Activated T-cell treated with anti-CD3 and anti-CD28 coated beads, Interleukin-2, amount 50 U/mL, for 72 hours (primary cell): ENCODE results near the gene RBMS2. TPM values are rescaled to one million over a fixed set of nuclear protein-coding genes. Genes with fewer than 3 reads are reported as not detected.
"Not testable (repeated sequence)": the region's sequence is repeated elsewhere in the genome, so short reads cannot be mapped to it uniquely, and the experiment has no call there.

Source experiments
- ATAC-seq, 2 donors: fragments of 150-1000 bp; cut with Tn5 transposase; replicated peaks in 1 of 2; 2 replicates each; pipeline ENCODE4 v1.10.0; 2021; ENCODE audit warnings: moderate library complexity in 2 of 2, mild to moderate bottlenecking in 1 of 2
- DNase-seq, 2 donors: peaks; one replicate each; pipeline ENCODE4 v3.0.0; 2021 to 2022; ENCODE audit warnings: mixed read lengths in 1 of 2
- H3K27ac Mint-ChIP-seq: one replicate; pipeline ENCODE4 v1.8.0; 2022; ENCODE audit warnings: mild to moderate bottlenecking, moderate library complexity, mixed read lengths
- H3K27me3 Mint-ChIP-seq: one replicate; pipeline ENCODE4 v1.8.0; 2022; ENCODE audit warnings: low read depth, mixed read lengths
- H3K36me3 Mint-ChIP-seq, 2 donors: one replicate each; pipeline ENCODE4 v1.8.0; 2022; ENCODE audit warnings: mixed read lengths in 2 of 2, mild to moderate bottlenecking in 1 of 2; ENCODE audit not compliant: insufficient read depth in 2 of 2
- H3K4me1 Mint-ChIP-seq: one replicate; pipeline ENCODE4 v1.8.0; 2022; ENCODE audit warnings: low read depth, mixed read lengths
- H3K4me3 Mint-ChIP-seq, 2 donors: one replicate each; pipeline ENCODE4 v1.8.0; 2022; ENCODE audit warnings: mild to moderate bottlenecking in 2 of 2, mixed read lengths in 2 of 2, moderate library complexity in 2 of 2
- H3K9me3 Mint-ChIP-seq, 2 donors: one replicate each; pipeline ENCODE4 v1.8.0; 2022; ENCODE audit warnings: mixed read lengths in 2 of 2
- total RNA-seq, 2 donors: library from RNA; stranded (reverse); gene quantifications; one replicate each; pipeline ENCODE4 v1.2.3, GENCODE V29; 2022

RBMS2 gene
- total RNA-seq, 2 donors from 2014 or later: 7.9 to 12.7 TPM

GRCh38 chr12:56494106-56494415, 27.6 kb upstream of the RBMS2 start:
- not testable (repeated sequence) for ATAC-seq, H3K36me3 Mint-ChIP-seq, DNase-seq, H3K4me3 Mint-ChIP-seq, H3K9me3 Mint-ChIP-seq, H3K4me1 Mint-ChIP-seq, H3K27ac Mint-ChIP-seq
- H3K27me3 Mint-ChIP-seq: peaks cover 40% of the 10 kb centered on the region

- ATAC-seq: not testable (repeated sequence)
- peaks cover 40% of the 10 kb centered on the region for H3K27me3 Mint-ChIP-seq
Measured at GRCh38 chr12:56494481-56494880, 27.1 kb upstream of the RBMS2 start.

GRCh38 chr12:56496704-56497103, 24.9 kb upstream of the RBMS2 start:
- not testable (repeated sequence) for H3K36me3 Mint-ChIP-seq, ATAC-seq, H3K9me3 Mint-ChIP-seq, H3K4me1 Mint-ChIP-seq, H3K27ac Mint-ChIP-seq
- H3K27me3 Mint-ChIP-seq: peaks cover 23% of the 10 kb centered on the region
- DNase-seq: peak; percentile 61 to 72
- peak overlapping the region; percentile 62 to 63 for H3K4me3 Mint-ChIP-seq

More at GRCh38 chr12:56494481-56494880, 27.1 kb upstream of the RBMS2 start:
- not testable (repeated sequence) for H3K27ac Mint-ChIP-seq, DNase-seq, H3K36me3 Mint-ChIP-seq, H3K4me3 Mint-ChIP-seq, H3K9me3 Mint-ChIP-seq, H3K4me1 Mint-ChIP-seq

GRCh38 chr12:56498126-56498902, 23.3 kb upstream of the RBMS2 start:
- H3K4me3 Mint-ChIP-seq, H3K36me3 Mint-ChIP-seq, DNase-seq, ATAC-seq, H3K27ac Mint-ChIP-seq, H3K9me3 Mint-ChIP-seq, H3K4me1 Mint-ChIP-seq: not testable (repeated sequence)
- H3K27me3 Mint-ChIP-seq: peaks cover 20% of the 10 kb centered on the region

- H3K27ac Mint-ChIP-seq, H3K36me3 Mint-ChIP-seq, H3K9me3 Mint-ChIP-seq, ATAC-seq, H3K4me1 Mint-ChIP-seq, H3K4me3 Mint-ChIP-seq, DNase-seq: not testable (repeated sequence)
- H3K27me3 Mint-ChIP-seq: peaks cover 20% of the 10 kb centered on the region
Measured at GRCh38 chr12:56499452-56499851, 22.2 kb upstream of the RBMS2 start.

- not testable (repeated sequence) for H3K36me3 Mint-ChIP-seq, H3K4me3 Mint-ChIP-seq, H3K4me1 Mint-ChIP-seq, DNase-seq, H3K27ac Mint-ChIP-seq, ATAC-seq, H3K9me3 Mint-ChIP-seq
- peaks cover 20% of the 10 kb centered on the region for H3K27me3 Mint-ChIP-seq
Measured at GRCh38 chr12:56499879-56500278, 21.7 kb upstream of the RBMS2 start.

GRCh38 chr12:56510786-56511185, 10.8 kb upstream of the RBMS2 start:
- DNase-seq (no peak), ATAC-seq (no peak)
- no peak overlapping the region for H3K27ac Mint-ChIP-seq
- H3K9me3 Mint-ChIP-seq: no peaks in the 10 kb centered on the region
- no peaks in the 10 kb centered on the region for H3K27me3 Mint-ChIP-seq
- H3K4me3 Mint-ChIP-seq: no peak overlapping the region
- H3K36me3 Mint-ChIP-seq: no peaks in the 10 kb centered on the region
- no peaks in the 10 kb centered on the region for H3K4me1 Mint-ChIP-seq

GRCh38 chr12:56514014-56514318, 7.7 kb upstream of the RBMS2 start:
- H3K4me3 Mint-ChIP-seq, H3K9me3 Mint-ChIP-seq: not testable (repeated sequence)

GRCh38 chr12:56517854-56518253, 3.8 kb upstream of the RBMS2 start:
- no peak for ATAC-seq
- no peaks in the 10 kb centered on the region for H3K27me3 Mint-ChIP-seq
- H3K4me1 Mint-ChIP-seq: peaks cover 29% of the 10 kb centered on the region
- no peak for DNase-seq
- no peak overlapping the region for H3K27ac Mint-ChIP-seq
- no peak overlapping the region for H3K4me3 Mint-ChIP-seq
- no peaks in the 10 kb centered on the region for H3K9me3 Mint-ChIP-seq
- peaks cover 0 to 1% of the 10 kb centered on the region in 2 donors for H3K36me3 Mint-ChIP-seq

More at GRCh38 chr12:56514014-56514318, 7.7 kb upstream of the RBMS2 start:
- H3K4me1 Mint-ChIP-seq, H3K27me3 Mint-ChIP-seq, DNase-seq, H3K36me3 Mint-ChIP-seq, H3K27ac Mint-ChIP-seq, ATAC-seq: not testable (repeated sequence)

- Mint-ChIP-seq H3K36me3 (peaks cover 0 to 1% of the 10 kb centered on the region in 2 donors), H3K27ac (no peak overlapping the region), H3K4me1 (peaks cover 33% of the 10 kb centered on the region), H3K27me3 (no peaks in the 10 kb centered on the region), H3K9me3 (no peaks in the 10 kb centered on the region), H3K4me3 (no peak overlapping the region)
- ATAC-seq (no peak), DNase-seq (no peak)
Measured at GRCh38 chr12:56518570-56518969, 3.0 kb upstream of the RBMS2 start.

- H3K4me1 Mint-ChIP-seq: peaks cover 33% of the 10 kb centered on the region
- no peak overlapping the region for H3K27ac Mint-ChIP-seq
- peaks cover 0 to 1% of the 10 kb centered on the region in 2 donors for H3K36me3 Mint-ChIP-seq
- H3K9me3 Mint-ChIP-seq: no peaks in the 10 kb centered on the region
- no peak overlapping the region for H3K4me3 Mint-ChIP-seq
- no peak for DNase-seq
- H3K27me3 Mint-ChIP-seq: no peaks in the 10 kb centered on the region
- no peak for ATAC-seq
Measured at GRCh38 chr12:56520048-56520447, 1.6 kb upstream of the RBMS2 start.

GRCh38 chr12:56520506-56520905, 1.1 kb upstream of the RBMS2 start:
- no peaks in the 10 kb centered on the region for H3K27me3 Mint-ChIP-seq
- ATAC-seq (no peak), DNase-seq (no peak)
- peaks cover 33% of the 10 kb centered on the region for H3K4me1 Mint-ChIP-seq
- H3K9me3 Mint-ChIP-seq: no peaks in the 10 kb centered on the region
- H3K27ac Mint-ChIP-seq: no peak overlapping the region
- peaks cover 0 to 1% of the 10 kb centered on the region in 2 donors for H3K36me3 Mint-ChIP-seq
- H3K4me3 Mint-ChIP-seq: peak overlapping the region in 1 of 2 donors; percentile 95

GRCh38 chr12:56521209-56521589, 421 bp upstream of the RBMS2 start:
- peaks cover 0 to 1% of the 10 kb centered on the region in 2 donors for H3K36me3 Mint-ChIP-seq
- H3K27me3 Mint-ChIP-seq: no peaks in the 10 kb centered on the region
- ATAC-seq (peak; percentile 52 to 65), DNase-seq (no peak)
- peak overlapping the region; percentile 95 to 96 for H3K4me3 Mint-ChIP-seq
- peak overlapping the region; percentile 96 for H3K27ac Mint-ChIP-seq
- peaks cover 33% of the 10 kb centered on the region for H3K4me1 Mint-ChIP-seq
- no peaks in the 10 kb centered on the region for H3K9me3 Mint-ChIP-seq
